T-cell (primary cell): ENCODE results near the gene MDH2. TPM values are rescaled to one million over a fixed set of nuclear protein-coding genes. Genes with fewer than 3 reads are reported as not detected.
"Not testable (repeated sequence)": the region's sequence is repeated elsewhere in the genome, so short reads cannot be mapped to it uniquely, and the experiment has no call there.

Source experiments
- ATAC-seq, 4 experiments: fragments of 200-7000 bp in 3 of 4; fragments of 150-1000 bp in 1 of 4; cut with Tn5 transposase; replicated peaks in 1 of 4; 1 replicate in 3 of 4; 2 replicates in 1 of 4; pipeline ENCODE4 v1.10.0; 2021; ENCODE audit warnings: moderate library complexity in 3 of 4, mild to moderate bottlenecking in 2 of 4, moderate number of reproducible peaks in 1 of 4
- CTCF ChIA-PET, 2 donors: fragments of 300-600 bp; sonication (Branson Sonifier 250); formaldehyde crosslinking; loops; one replicate each; lab custom pipeline; 2022; ENCODE audit warnings: antibody characterized with exemption in 2 of 2; lab: Charles Lee
- POLR2A ChIA-PET, 2 donors: fragments of 300-600 bp; sonication (Branson Sonifier 250); formaldehyde crosslinking; loops; one replicate each; lab custom pipeline; 2022; ENCODE audit warnings: antibody characterized with exemption in 2 of 2; lab: Charles Lee
- DNase-seq, 35 experiments: peaks; one replicate each; pipeline versions ENCODE4 v3.0.0 to v3.0.0-alpha.2; 2013 to 2023
- H3K27ac ChIP-seq: one replicate; pipeline ENCODE4 v1.5.1; 2013; ENCODE audit warnings: low read length
- H3K27me3 ChIP-seq, 2 experiments: replicated peaks in 1 of 2; 1 replicate in 1 of 2; 2 replicates in 1 of 2; pipeline versions ENCODE4 v1.6.1 to v1.7.0; 2013; ENCODE audit warnings: low read length in 1 of 2, mixed read lengths in 1 of 2; ENCODE audit not compliant: control insufficient read depth in 2 of 2, insufficient read depth in 2 of 2; ENCODE audit errors: extremely low read depth in 1 of 2
- H3K36me3 ChIP-seq, 2 donors: 1 replicate in 1 of 2; 2 replicates in 1 of 2; pipeline versions ENCODE4 v1.6.1 to v1.7.0; 2013; ENCODE audit warnings: low read length in 1 of 2; ENCODE audit not compliant: control insufficient read depth in 2 of 2, insufficient read depth in 1 of 2; ENCODE audit errors: extremely low read depth in 1 of 2
- H3K4me1 ChIP-seq, 2 experiments: 1 replicate in 1 of 2; 2 replicates in 1 of 2; pipeline versions ENCODE4 v1.6.1 to v1.7.0; 2013; ENCODE audit warnings: low read length in 2 of 2, mixed read lengths in 1 of 2; ENCODE audit not compliant: insufficient read depth in 2 of 2, control insufficient read depth in 1 of 2; ENCODE audit errors: extremely low read depth in 1 of 2
- H3K4me3 ChIP-seq, 2 donors: 1 replicate in 1 of 2; 2 replicates in 1 of 2; pipeline versions ENCODE4 v1.5.1 to v1.7.0; 2013; ENCODE audit warnings: mild to moderate bottlenecking in 2 of 2, low read length in 1 of 2, moderate library complexity in 1 of 2; ENCODE audit not compliant: control insufficient read depth in 1 of 2; ENCODE audit errors: extremely low read depth in 1 of 2
- H3K9me3 ChIP-seq: 2 replicates; pipeline ENCODE4 v1.7.0; 2013
- H3K27ac Mint-ChIP-seq, 2 donors: one replicate each; pipeline ENCODE4 v1.8.0; 2020 to 2021; ENCODE audit warnings: mild to moderate bottlenecking in 2 of 2, mixed read lengths in 2 of 2
- H3K27me3 Mint-ChIP-seq, 2 donors: one replicate each; pipeline ENCODE4 v1.8.0; 2021 to 2022; ENCODE audit warnings: mixed read lengths in 2 of 2
- H3K36me3 Mint-ChIP-seq: one replicate; pipeline ENCODE4 v1.8.0; 2021; ENCODE audit warnings: mixed read lengths
- H3K4me1 Mint-ChIP-seq, 3 donors: one replicate each; pipeline ENCODE4 v1.8.0; 2020 to 2022; ENCODE audit warnings: mixed read lengths in 3 of 3, mild to moderate bottlenecking in 1 of 3
- H3K4me3 Mint-ChIP-seq, 3 donors: one replicate each; pipeline ENCODE4 v1.8.0; 2020 to 2022; ENCODE audit warnings: mild to moderate bottlenecking in 3 of 3, mixed read lengths in 3 of 3, moderate library complexity in 3 of 3
- H3K9me3 Mint-ChIP-seq, 3 donors: one replicate each; pipeline ENCODE4 v1.8.0; 2020 to 2022; ENCODE audit warnings: mixed read lengths in 3 of 3
- WGBS: methylation state at CpG from one replicate; pipeline ENCODE4 v1.1.5; 2013; ENCODE audit warnings: missing lambda C conversion rate; ENCODE audit not compliant: insufficient coverage; 5-methylcytosine and 5-hydroxymethylcytosine counted together
- total RNA-seq, 35 experiments: library from RNA in 6 of 35; stranded (reverse) in 6 of 35; fragments of 120-200 nt in 1 of 35; gene quantifications; one replicate each; pipeline versions ENCODE4 v1.2.1 to v1.2.4 and lab custom pipeline; 2013 to 2026

MDH2 gene
- total RNA-seq, 5 donors from 2014 or later (not counting 1 experiment from before 2014, with no cell fraction given): 72.0 to 113 (median 93.6) TPM

- Mint-ChIP-seq H3K36me3 (no peaks in the 10 kb centered on the region), H3K4me3 (no peak overlapping the region), H3K4me1 (no peaks in the 10 kb centered on the region), H3K9me3 (no peaks in the 10 kb centered on the region), H3K27ac (no peak overlapping the region), H3K27me3 (peaks cover 0 to 2% of the 10 kb centered on the region in 2 donors)
- Histone ChIP-seq H3K4me3 (no peak overlapping the region), H3K4me1 (no peaks in the 10 kb centered on the region), H3K27ac (no peak overlapping the region), H3K36me3 (no peaks in the 10 kb centered on the region), H3K27me3 (peaks cover 0 to 4% of the 10 kb centered on the region in 2 experiments), H3K9me3 (no peaks in the 10 kb centered on the region)
- 100% methylated on average over 2 of the region's 5 CpGs for WGBS
- no peak for DNase-seq
- ATAC-seq: no peak
- ChIA-PET POLR2A (no interaction called here), CTCF (no interaction called here)
Measured at GRCh38 chr7:76106893-76107292, 59.0 kb downstream of the MDH2 start.

- Mint-ChIP-seq H3K36me3 (no peaks in the 10 kb centered on the region), H3K4me1 (no peaks in the 10 kb centered on the region), H3K4me3 (no peak overlapping the region), H3K27me3 (peaks cover 2 to 3% of the 10 kb centered on the region in 2 donors), H3K9me3 (no peaks in the 10 kb centered on the region), H3K27ac (no peak overlapping the region)
- ATAC-seq: no peak
- Histone ChIP-seq H3K4me1 (no peaks in the 10 kb centered on the region), H3K4me3 (no peak overlapping the region), H3K27ac (no peak overlapping the region), H3K27me3 (no peaks in the 10 kb centered on the region), H3K36me3 (no peaks in the 10 kb centered on the region), H3K9me3 (no peaks in the 10 kb centered on the region)
- whole genome bisulfite sequencing: 69% methylated on average over 4 of the region's 11 CpGs
- ChIA-PET CTCF (interaction anchor here in 1 of 2 donors (0.6 kb wide), 1 partner anchor 244 kb away, joined by 4 read pairs; no protein-coding TSS in a partner anchor), POLR2A (no interaction called here)
- no peak for DNase-seq
Measured at GRCh38 chr7:76108540-76109233, 60.8 kb downstream of the MDH2 start.

GRCh38 chr7:76113042-76113630 lies 65.2 kb downstream of the MDH2 start:
- H3K4me3 ChIP-seq, H3K36me3 Mint-ChIP-seq, H3K9me3 Mint-ChIP-seq, H3K27ac ChIP-seq, POLR2A ChIA-PET, CTCF ChIA-PET, H3K27me3 ChIP-seq, H3K36me3 ChIP-seq, H3K27me3 Mint-ChIP-seq, H3K4me1 ChIP-seq, H3K27ac Mint-ChIP-seq, H3K9me3 ChIP-seq, ATAC-seq, H3K4me1 Mint-ChIP-seq, H3K4me3 Mint-ChIP-seq, DNase-seq: not testable (repeated sequence)
- WGBS: 67% methylated on average over 1 of the region's 9 CpGs

- DNase-seq, H3K27me3 ChIP-seq, H3K27ac ChIP-seq, H3K4me3 Mint-ChIP-seq, H3K36me3 Mint-ChIP-seq, H3K4me1 ChIP-seq, H3K27me3 Mint-ChIP-seq, H3K4me3 ChIP-seq, H3K9me3 ChIP-seq, ATAC-seq, H3K9me3 Mint-ChIP-seq, POLR2A ChIA-PET, H3K4me1 Mint-ChIP-seq, H3K36me3 ChIP-seq, CTCF ChIA-PET, H3K27ac Mint-ChIP-seq: not testable (repeated sequence)
- WGBS: no CpG with 5 or more reads among the region's 1 CpG
Measured at GRCh38 chr7:76114742-76115141, 66.8 kb downstream of the MDH2 start.

Other genes with a start within 250 kb of the MDH2 start
- gene CCL24, start 234.3 kb upstream of the MDH2 start, total RNA-seq: not detected
- gene RHBDD2, start 169.1 kb upstream of the MDH2 start, total RNA-seq: 100 to 1,000 TPM in 1 of 5 donors, 10 to 100 TPM in 4; 46.7 to 110 (median 59.4) TPM
- 10 to 100 TPM; 41.1 to 83.3 (median 58.8) TPM for gene POR, start 133.0 kb upstream of the MDH2 start, total RNA-seq
- 10 to 100 TPM; 15.2 to 38.5 (median 34.4) TPM for gene TMEM120A, start 53.5 kb upstream of the MDH2 start, total RNA-seq
- gene STYXL1, start 106 bp upstream of the MDH2 start, total RNA-seq: 10 to 100 TPM; 12.9 to 21.9 (median 18.9) TPM
- gene SRRM3, start 153.8 kb downstream of the MDH2 start, total RNA-seq: not detected